Measurements from ENCODE around the gene ADGRF3.

DNA sequence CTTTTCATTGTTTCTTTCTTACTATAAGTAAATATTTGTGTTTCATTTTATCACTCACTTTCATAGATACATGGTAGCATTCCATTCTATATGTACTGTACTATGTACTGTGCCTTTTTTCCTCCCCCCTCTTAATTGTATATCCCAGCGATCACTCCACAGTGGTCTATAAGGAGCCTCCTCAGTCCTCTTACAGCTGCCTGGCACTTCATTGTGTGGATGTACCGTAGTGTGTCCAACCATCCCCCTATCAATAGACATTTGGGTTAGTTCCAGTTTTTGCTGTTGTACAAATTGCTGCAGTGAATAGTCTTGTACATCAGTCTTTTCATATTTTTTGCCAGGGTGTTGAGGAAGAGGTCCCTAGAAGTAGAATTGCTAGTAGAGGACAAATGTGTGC lies 33.7 kb upstream of the ADGRF3 start:
- no peak for TF ChIP-seq GATA3 (IDR thresholded peaks at IDR 0.05; ENCODE audit: low read depth, low read length)
- no peak for TF ChIP-seq GATA2 (IDR thresholded peaks at IDR 0.05; ENCODE audit: low read depth, low read length)

Measured in SH-SY5Y (cell line).